HTR-8/SVneo (cell line): ENCODE data around the gene IRF1.

Source experiments
- DNase-seq: peaks from one replicate; pipeline ENCODE4 v3.0.0; 2011; ENCODE audit warnings: low spot score, mixed read lengths; ENCODE audit not compliant: insufficient read length
- FAIRE-seq: peaks from 2 replicates; lab custom pipeline; 2011; peaks lifted over from hg19 to GRCh38; lab: Jason Lieb, UNC

IRF1 gene

GRCh38 chr5:132465059-132465707, 25.4 kb downstream of the IRF1 start:
- no peak for DNase-seq
- no peak for FAIRE-seq

- no peak for FAIRE-seq
- DNase-seq = no peak
Observed at GRCh38 chr5:132464156-132464939, 26.2 kb downstream of the IRF1 start.

- DNase-seq = no peak
- FAIRE-seq = no peak
Observed at GRCh38 chr5:132463811-132464155, 26.8 kb downstream of the IRF1 start.

GRCh38 chr5:132462856-132463745, 27.5 kb downstream of the IRF1 start:
- DNase-seq = no peak
- FAIRE-seq = no peak

GRCh38 chr5:132462333-132462732, 28.2 kb downstream of the IRF1 start:
- DNase-seq = no peak
- FAIRE-seq = no peak

- FAIRE-seq (no peak), DNase-seq (no peak)
Observed at GRCh38 chr5:132461569-132462070, 29.0 kb downstream of the IRF1 start.

- DNase-seq = no peak
Observed at GRCh38 chr5:132460846-132461568, 29.6 kb downstream of the IRF1 start.

GRCh38 chr5:132459983-132460838, 30.4 kb downstream of the IRF1 start:
- no peak for FAIRE-seq
- no peak for DNase-seq

More at GRCh38 chr5:132460846-132461568, 29.6 kb downstream of the IRF1 start:
- no peak for FAIRE-seq

GRCh38 chr5:132459031-132459982, 31.3 kb downstream of the IRF1 start:
- DNase-seq (no peak), FAIRE-seq (no peak)

GRCh38 chr5:132458651-132459030, 31.9 kb downstream of the IRF1 start:
- DNase-seq (no peak), FAIRE-seq (no peak)

- DNase-seq = no peak
- FAIRE-seq = no peak
Observed at GRCh38 chr5:132458226-132458560, 32.4 kb downstream of the IRF1 start.

GRCh38 chr5:132457371-132458225, 33.0 kb downstream of the IRF1 start:
- DNase-seq (no peak), FAIRE-seq (no peak)

GRCh38 chr5:132456987-132457361, 33.6 kb downstream of the IRF1 start:
- no peak for FAIRE-seq
- no peak for DNase-seq

- FAIRE-seq = no peak
- DNase-seq = no peak
Observed at GRCh38 chr5:132456296-132456986, 34.1 kb downstream of the IRF1 start.

- no peak for FAIRE-seq
- DNase-seq = no peak
Observed at GRCh38 chr5:132455614-132456115, 34.9 kb downstream of the IRF1 start.

GRCh38 chr5:132454361-132454760, 36.2 kb downstream of the IRF1 start:
- FAIRE-seq = no peak
- no peak for DNase-seq

- no peak for FAIRE-seq
Observed at GRCh38 chr5:132451387-132451786, 39.2 kb downstream of the IRF1 start.

More at GRCh38 chr5:132451387-132451786, 39.2 kb downstream of the IRF1 start:
- no peak for DNase-seq
